CD8-positive, alpha-beta memory T cell (primary cell): ENCODE data around the gene CNDP1. TPM values are rescaled to one million over a fixed set of nuclear protein-coding genes. Genes with fewer than 3 reads are reported as not detected.

Source experiments
- polyA plus RNA-seq: library from polyadenylated mRNA; unstranded; fragments of 300-500 nt; fragmentation: Illumina TruSeq; gene quantifications from one replicate; pipeline ENCODE4 v1.2.3, GENCODE V29; 2021
- total RNA-seq, 2 experiments: library from RNA; stranded (reverse); gene quantifications; one replicate each; pipeline ENCODE4 v1.2.3, GENCODE V29; 2021

CNDP1 gene
- total and polyA plus RNA-seq, 3 experiments from 2014 or later, result 0.09 TPM; not detected in 2

Other genes starting within 250 kb of the CNDP1 start
- gene CYB5A, start 242.5 kb upstream of the CNDP1 start, total RNA-seq, result 10 to 100 TPM; 70.3 to 77.7 TPM
- 87.8 TPM for gene CYB5A, start 242.5 kb upstream of the CNDP1 start, polyA plus RNA-seq
- not detected for gene C18orf63, start 218.7 kb upstream of the CNDP1 start, total RNA-seq
- not detected for gene C18orf63, start 218.7 kb upstream of the CNDP1 start, polyA plus RNA-seq
- gene DIPK1C, start 77.2 kb upstream of the CNDP1 start, total RNA-seq, result not detected
- gene DIPK1C, start 77.2 kb upstream of the CNDP1 start, polyA plus RNA-seq, result not detected
- 100 to 1,000 TPM; 206 to 213 TPM for gene CNDP2, start 38.1 kb upstream of the CNDP1 start, total RNA-seq
- 121 TPM for gene CNDP2, start 38.1 kb upstream of the CNDP1 start, polyA plus RNA-seq
- 10 to 100 TPM; 14.9 to 15.5 TPM for gene ZNF407, start 63.4 kb downstream of the CNDP1 start, total RNA-seq
- 4.1 TPM for gene ZNF407, start 63.4 kb downstream of the CNDP1 start, polyA plus RNA-seq